Activated naive CD8-positive, alpha-beta T cell (primary cell): ENCODE results near the gene SMIM5.

Experiments
- H3K27ac Mint-ChIP-seq: one replicate; pipeline ENCODE4 v1.8.0; 2021; ENCODE audit warnings: mixed read lengths
- H3K27me3 Mint-ChIP-seq: one replicate; pipeline ENCODE4 v1.8.0; 2021; ENCODE audit warnings: mixed read lengths
- H3K36me3 Mint-ChIP-seq: one replicate; pipeline ENCODE4 v1.8.0; 2021; ENCODE audit warnings: mixed read lengths
- H3K4me1 Mint-ChIP-seq: one replicate; pipeline ENCODE4 v1.8.0; 2021; ENCODE audit warnings: low read depth, mixed read lengths
- H3K4me3 Mint-ChIP-seq: one replicate; pipeline ENCODE4 v1.8.0; 2021; ENCODE audit warnings: mild to moderate bottlenecking, mixed read lengths
- H3K9me3 Mint-ChIP-seq: one replicate; pipeline ENCODE4 v1.8.0; 2021; ENCODE audit warnings: low read depth, mixed read lengths

Gene SMIM5

DNA sequence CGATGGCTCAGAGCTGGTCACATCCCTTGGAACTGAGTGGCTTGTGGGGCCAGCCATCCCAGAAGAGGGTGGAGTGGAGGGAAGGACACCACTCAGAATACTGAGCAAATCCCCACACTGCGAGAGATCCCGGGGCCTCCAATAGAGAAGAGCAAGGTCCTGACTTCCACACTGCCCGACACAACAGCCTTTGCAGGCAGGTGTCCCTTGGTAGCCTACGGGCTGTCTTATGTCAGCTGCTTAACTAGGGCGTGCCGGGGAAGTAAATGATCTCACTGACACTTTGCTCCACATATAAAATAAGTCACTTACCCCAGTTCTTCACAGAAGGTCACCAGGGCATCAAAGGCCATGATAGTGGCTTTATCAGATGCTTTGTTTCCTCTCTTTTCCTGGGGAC is 17.6 kb downstream of the SMIM5 start:
- H3K27me3 Mint-ChIP-seq: no peaks in the 10 kb centered on the region
- no peak overlapping the region for H3K4me3 Mint-ChIP-seq
- H3K27ac Mint-ChIP-seq: no peak overlapping the region
- no peaks in the 10 kb centered on the region for H3K9me3 Mint-ChIP-seq
- peaks cover 8% of the 10 kb centered on the region for H3K4me1 Mint-ChIP-seq
- H3K36me3 Mint-ChIP-seq: peaks cover 3% of the 10 kb centered on the region

DNA sequence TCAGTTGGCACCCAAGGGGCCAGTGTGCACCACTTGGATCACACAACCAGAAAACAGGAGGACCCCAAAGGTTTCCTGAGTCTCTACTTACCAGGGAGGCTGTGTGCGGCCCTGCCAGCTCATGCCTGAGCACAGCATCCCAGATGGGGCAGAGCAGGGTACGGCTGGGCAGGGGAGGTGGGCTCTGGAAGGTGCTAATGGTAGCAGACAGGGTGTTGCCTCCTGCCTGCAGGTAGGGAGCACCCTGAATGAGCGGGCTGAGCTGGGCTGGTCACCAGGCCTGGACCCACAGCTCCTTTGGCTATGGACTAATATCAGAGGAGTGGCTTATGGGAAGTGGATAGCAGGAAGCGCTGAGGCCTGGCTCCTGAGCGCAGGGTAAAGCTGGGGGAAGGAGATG is 19.1 kb downstream of the SMIM5 start:
- no peak overlapping the region for H3K27ac Mint-ChIP-seq
- H3K36me3 Mint-ChIP-seq: peaks cover 5% of the 10 kb centered on the region
- no peaks in the 10 kb centered on the region for H3K27me3 Mint-ChIP-seq
- H3K4me1 Mint-ChIP-seq: peaks cover 6% of the 10 kb centered on the region
- H3K9me3 Mint-ChIP-seq: no peaks in the 10 kb centered on the region
- no peak overlapping the region for H3K4me3 Mint-ChIP-seq

DNA sequence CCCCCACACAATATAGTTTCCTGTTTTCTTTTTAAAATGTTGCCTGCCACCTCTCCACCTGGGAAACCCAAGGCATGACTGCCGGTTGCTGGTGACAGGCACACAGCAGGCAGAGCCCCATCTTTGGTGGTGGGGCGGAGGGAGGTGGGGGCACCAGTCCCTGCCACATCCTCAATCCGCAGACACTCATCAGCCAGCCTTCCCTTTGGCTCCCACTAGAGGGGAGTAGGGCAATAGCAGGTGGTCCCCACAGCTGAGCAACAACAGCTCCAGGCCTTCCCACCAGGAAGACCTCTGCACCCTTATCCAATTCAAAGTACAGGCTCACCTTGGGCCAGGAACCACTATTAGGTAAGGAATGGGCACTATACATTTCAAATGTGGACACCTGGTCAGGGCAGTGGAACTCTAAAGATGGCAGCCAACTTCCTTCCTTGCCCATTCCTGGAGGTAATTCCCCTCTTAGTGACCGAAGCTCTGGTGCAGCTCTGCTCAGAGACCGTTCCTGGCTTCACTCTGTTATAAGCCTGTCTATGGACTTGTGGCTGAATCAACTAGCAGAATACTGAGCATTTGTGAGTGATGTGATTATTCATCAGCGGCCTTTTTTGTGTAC is 19.8 kb downstream of the SMIM5 start:
- H3K36me3 Mint-ChIP-seq: peaks cover 6% of the 10 kb centered on the region
- no peaks in the 10 kb centered on the region for H3K27me3 Mint-ChIP-seq
- peaks cover 6% of the 10 kb centered on the region for H3K4me1 Mint-ChIP-seq
- no peaks in the 10 kb centered on the region for H3K9me3 Mint-ChIP-seq
- no peak overlapping the region for H3K27ac Mint-ChIP-seq
- H3K4me3 Mint-ChIP-seq: no peak overlapping the region

DNA sequence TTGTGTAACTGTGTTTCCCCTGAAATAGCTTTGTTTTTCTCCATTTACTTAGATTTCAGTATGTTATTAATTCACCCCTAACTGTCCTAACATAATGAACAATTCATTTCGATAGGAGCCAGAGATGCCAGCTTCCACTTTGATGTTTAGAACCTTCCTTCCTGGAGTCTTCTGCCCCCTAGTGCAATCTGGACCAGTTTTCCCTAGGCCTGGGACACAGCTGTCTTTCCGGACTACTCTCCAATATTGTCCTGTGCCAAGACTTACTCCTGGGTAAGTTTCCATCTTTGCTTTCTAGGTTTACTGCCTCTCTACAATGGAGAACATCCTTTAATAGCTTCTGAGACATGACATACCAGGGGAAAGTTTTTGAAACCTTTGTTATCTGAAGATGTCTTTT is 20.9 kb downstream of the SMIM5 start:
- no peak overlapping the region for H3K27ac Mint-ChIP-seq
- no peaks in the 10 kb centered on the region for H3K9me3 Mint-ChIP-seq
- H3K4me1 Mint-ChIP-seq: peaks cover 6% of the 10 kb centered on the region
- H3K36me3 Mint-ChIP-seq: peaks cover 2% of the 10 kb centered on the region
- no peaks in the 10 kb centered on the region for H3K27me3 Mint-ChIP-seq
- H3K4me3 Mint-ChIP-seq: no peak overlapping the region

DNA sequence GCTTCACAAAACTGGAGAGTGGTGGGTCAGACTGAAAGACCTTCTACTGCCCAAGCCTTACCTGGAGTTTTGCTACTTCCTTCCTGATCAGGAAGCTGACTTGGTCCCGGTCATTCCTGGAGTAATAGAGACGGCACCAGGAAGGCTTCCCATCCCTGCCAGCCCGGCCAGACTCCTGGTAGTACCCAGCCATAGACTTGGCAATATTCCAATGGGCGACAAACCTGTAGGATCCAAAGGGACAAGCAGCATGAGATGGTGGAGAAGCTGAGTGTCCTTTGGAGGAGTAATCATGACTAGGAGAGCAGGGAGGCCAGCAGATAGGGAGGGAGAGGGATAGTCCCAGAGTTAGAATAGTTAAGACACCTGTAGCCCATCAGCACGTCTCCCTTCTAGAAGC is 25.0 kb downstream of the SMIM5 start:
- H3K4me1 Mint-ChIP-seq: peaks cover under 1% of the 10 kb centered on the region
- H3K36me3 Mint-ChIP-seq: peaks cover 9% of the 10 kb centered on the region
- no peak overlapping the region for H3K27ac Mint-ChIP-seq
- no peak overlapping the region for H3K4me3 Mint-ChIP-seq
- H3K27me3 Mint-ChIP-seq: no peaks in the 10 kb centered on the region
- no peaks in the 10 kb centered on the region for H3K9me3 Mint-ChIP-seq

DNA sequence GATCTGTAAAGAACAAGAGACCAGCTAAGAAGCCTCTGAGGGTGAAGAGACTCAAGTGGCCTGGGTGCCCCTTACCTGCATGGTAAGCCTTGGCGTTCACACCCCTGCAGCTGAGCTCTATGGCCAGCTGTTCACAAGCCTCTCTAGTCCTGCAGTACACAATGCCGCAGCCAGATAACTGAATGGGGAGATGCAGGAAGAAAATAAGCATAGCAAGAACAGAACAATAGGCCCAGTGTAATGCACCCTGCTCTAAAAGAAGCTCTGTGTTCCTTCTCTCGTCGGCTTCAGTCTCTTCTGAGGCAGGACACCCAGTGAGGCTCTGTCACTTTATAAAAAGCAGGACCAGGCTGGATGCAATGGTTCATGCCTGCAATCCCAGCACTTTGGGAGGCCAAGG is 28.3 kb downstream of the SMIM5 start:
- no peaks in the 10 kb centered on the region for H3K9me3 Mint-ChIP-seq
- no peak overlapping the region for H3K27ac Mint-ChIP-seq
- H3K27me3 Mint-ChIP-seq: no peaks in the 10 kb centered on the region
- H3K4me1 Mint-ChIP-seq: peaks cover 15% of the 10 kb centered on the region
- no peak overlapping the region for H3K4me3 Mint-ChIP-seq
- H3K36me3 Mint-ChIP-seq: peaks cover 9% of the 10 kb centered on the region

DNA sequence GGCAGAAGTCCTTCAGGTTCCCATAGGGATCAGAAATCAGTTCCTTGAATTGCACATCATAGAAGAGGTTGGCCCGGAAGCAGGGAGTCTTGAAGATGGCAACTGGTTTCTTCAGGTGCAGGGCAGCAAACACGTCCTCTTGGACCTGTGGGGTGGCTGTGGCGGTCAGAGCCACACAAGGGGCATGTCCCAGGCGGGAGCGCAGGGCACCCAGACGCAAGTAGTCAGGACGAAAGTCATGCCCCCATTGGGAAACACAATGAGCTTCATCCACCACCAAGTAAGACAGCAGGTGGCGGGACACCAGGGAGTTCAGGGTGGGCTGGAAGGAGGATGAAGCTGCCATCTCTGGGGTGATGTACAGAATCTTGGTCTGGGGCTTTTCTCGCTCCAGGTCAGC is 29.3 kb downstream of the SMIM5 start:
- Mint-ChIP-seq H3K36me3 (peaks cover 7% of the 10 kb centered on the region), H3K9me3 (no peaks in the 10 kb centered on the region)

DNA sequence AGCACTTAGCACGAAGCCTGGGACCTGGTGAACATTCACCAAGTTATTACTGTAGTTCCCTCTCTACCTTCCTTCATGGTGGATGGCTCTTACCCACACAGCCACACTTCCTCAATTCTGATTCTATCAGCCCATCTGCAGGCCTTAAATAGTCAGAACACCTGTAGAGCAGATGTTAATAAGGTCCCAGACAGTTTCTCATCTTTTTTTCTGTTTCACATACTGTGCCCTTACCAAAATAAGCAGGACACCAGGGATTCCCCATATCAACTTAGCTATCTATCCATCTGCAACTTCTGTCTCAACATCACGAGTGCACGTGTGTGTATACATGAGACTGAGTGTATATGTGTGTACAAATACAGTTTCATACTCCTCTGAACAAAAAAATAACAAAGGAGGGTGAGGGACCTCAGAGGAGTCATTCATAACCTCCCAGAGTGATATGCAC is 30.9 kb downstream of the SMIM5 start:
- no peaks in the 10 kb centered on the region for H3K9me3 Mint-ChIP-seq
- H3K27me3 Mint-ChIP-seq: no peaks in the 10 kb centered on the region
- H3K4me3 Mint-ChIP-seq: no peak overlapping the region
- no peak overlapping the region for H3K27ac Mint-ChIP-seq
- H3K36me3 Mint-ChIP-seq: peaks cover 10% of the 10 kb centered on the region
- peaks cover 22% of the 10 kb centered on the region for H3K4me1 Mint-ChIP-seq

More for the DNA sequence above, 29.3 kb downstream of the SMIM5 start:
- Mint-ChIP-seq H3K27ac (no peak overlapping the region), H3K4me3 (no peak overlapping the region), H3K27me3 (no peaks in the 10 kb centered on the region), H3K4me1 (peaks cover 15% of the 10 kb centered on the region)

DNA sequence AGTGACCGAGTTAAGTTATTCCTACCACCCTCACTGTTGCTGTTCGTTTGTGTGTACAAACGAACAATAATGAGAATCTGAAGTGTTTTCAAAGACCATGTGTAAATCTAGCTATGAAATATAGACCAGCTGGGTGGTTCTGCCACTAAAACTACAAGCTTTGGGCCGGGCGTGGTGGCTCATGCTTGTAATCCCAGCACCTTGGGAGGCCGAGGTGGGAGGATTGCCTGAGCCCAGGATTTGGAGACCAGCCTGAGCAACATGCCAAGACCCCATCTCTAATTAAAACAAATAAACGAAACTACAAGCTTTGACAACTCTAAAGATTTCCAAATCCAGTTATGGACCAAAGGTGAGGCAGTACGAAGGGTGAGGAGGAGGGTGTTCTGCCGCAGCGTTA is 32.7 kb downstream of the SMIM5 start:
- H3K27ac Mint-ChIP-seq: peak overlapping the region; percentile 22
- H3K4me1 Mint-ChIP-seq: peaks cover 33% of the 10 kb centered on the region
- no peaks in the 10 kb centered on the region for H3K27me3 Mint-ChIP-seq
- H3K9me3 Mint-ChIP-seq: no peaks in the 10 kb centered on the region
- H3K36me3 Mint-ChIP-seq: peaks cover 10% of the 10 kb centered on the region
- H3K4me3 Mint-ChIP-seq: no peak overlapping the region

DNA sequence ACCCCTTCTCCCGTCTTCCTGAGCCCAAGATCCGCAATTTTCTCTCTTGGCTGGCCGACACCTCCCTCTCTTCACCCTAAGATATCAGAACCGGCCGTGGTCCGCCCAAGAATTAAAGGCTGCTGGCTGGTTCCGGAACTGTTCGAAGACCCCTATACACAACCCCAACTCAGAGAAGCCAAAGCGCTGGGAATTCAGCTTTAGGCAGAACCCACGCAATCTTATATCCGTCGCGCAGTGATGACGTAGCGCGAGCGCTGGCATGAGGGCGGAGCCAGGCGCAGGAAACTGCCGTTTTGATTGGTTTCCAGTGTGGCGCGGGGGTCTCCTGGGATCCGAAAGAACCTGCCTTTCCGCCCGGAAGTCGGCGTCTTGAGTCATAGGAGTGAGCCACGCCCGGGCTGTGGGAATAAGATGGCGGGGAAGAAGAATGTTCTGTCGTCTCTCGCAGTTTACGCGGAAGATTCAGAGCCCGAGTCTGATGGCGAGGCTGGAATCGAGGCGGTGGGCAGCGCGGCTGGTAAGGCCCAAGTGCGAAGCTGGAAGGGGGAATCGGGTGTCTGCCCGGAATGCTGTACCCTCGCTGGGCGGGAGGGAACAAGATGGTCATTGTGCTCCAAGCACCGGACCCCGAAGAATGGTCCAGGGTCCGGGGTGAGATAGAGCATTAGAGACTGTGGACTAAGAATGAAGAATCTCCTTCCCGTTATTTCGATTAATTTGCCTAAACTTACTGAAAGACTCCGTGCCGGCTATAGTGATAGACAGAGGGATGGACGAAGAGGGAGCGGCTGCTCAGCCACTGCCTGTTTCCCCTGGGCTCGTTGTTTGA is 33.9 kb downstream of the SMIM5 start, which contains the start of the genes RECQL5 and SAP30BP:
RECQL5 (minus strand) TSS at position 196 of the 832 bp plus-strand sequence. CDS start 597 bp downstream, outside the sequence.
SAP30BP (plus strand) TSS at position 380 of the 832 bp plus-strand sequence; CDS start at position 415, 35 bp downstream.
- H3K4me3 Mint-ChIP-seq: no peak within 1 kb of the TSS
- H3K4me1 Mint-ChIP-seq: peaks cover 33% of the 10 kb centered on the region
- H3K36me3 Mint-ChIP-seq: peaks cover 7% of the 10 kb centered on the region
- H3K27me3 Mint-ChIP-seq: no peaks in the 10 kb centered on the region
- no peaks in the 10 kb centered on the region for H3K9me3 Mint-ChIP-seq
- peak within 1 kb of the TSS; percentile 22 for H3K27ac Mint-ChIP-seq

DNA sequence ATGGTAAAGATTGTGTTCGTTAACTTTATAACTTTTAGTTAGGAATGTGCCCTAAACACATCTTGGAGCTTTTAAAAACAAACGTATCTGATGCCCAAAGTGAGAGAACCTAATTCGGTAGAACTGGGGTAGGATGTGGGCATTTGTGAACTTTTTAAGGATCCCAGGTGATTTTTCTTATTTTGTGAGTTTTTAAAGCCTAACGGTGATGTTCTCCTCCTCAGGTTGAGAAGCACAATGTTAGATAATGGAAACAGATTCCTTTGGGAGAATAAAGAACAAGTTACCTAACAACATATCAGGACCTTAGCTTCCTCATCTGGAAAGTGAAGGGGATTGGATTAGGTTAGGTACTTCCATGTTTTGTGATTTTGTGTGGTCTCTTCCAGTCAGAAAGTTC is 34.6 kb downstream of the SMIM5 start:
- H3K4me3 Mint-ChIP-seq: no peak overlapping the region
- H3K27ac Mint-ChIP-seq: no peak overlapping the region
- H3K36me3 Mint-ChIP-seq: peaks cover 3% of the 10 kb centered on the region
- H3K9me3 Mint-ChIP-seq: no peaks in the 10 kb centered on the region
- peaks cover 33% of the 10 kb centered on the region for H3K4me1 Mint-ChIP-seq
- no peaks in the 10 kb centered on the region for H3K27me3 Mint-ChIP-seq

DNA sequence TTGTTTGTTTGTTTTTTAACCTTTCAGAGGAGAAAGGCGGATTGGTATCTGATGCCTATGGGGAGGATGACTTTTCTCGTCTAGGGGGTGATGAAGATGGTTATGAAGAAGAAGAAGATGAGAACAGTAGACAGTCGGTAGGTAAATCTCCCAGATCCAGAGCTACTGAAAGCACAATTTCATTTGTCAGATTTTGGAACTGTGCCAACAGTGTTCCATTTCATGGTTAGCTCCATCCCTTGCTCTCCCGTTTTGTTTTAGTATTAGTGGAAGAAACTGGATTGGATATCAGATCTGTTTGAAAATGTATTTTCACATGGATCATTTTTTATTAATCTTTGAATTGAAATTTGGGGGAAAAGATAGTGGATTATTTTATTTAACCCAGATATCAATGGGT is 35.3 kb downstream of the SMIM5 start:
- peaks cover 3% of the 10 kb centered on the region for H3K36me3 Mint-ChIP-seq
- no peaks in the 10 kb centered on the region for H3K9me3 Mint-ChIP-seq
- H3K27me3 Mint-ChIP-seq: no peaks in the 10 kb centered on the region
- H3K4me1 Mint-ChIP-seq: peaks cover 33% of the 10 kb centered on the region
- no peak overlapping the region for H3K4me3 Mint-ChIP-seq
- H3K27ac Mint-ChIP-seq: peak overlapping the region; percentile 74

DNA sequence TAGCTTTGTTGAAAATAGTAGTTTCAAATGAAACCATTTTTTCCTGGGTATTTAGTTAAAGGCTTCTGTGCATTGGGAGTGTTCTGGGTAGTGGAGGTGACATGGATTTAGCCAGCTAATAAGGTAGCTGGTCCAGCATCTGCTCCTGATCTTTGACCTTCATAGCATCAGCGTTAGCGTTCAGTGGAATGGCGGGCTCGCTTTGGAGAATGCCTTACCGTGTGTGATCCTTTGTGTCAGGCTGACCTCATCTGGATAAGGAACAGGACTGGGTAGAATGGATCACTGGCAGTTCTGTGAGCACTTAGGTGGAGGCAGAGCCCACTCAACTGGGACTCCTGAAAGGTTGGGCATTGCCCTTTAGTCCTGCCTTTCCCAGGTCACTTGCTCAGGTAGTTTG is 37.6 kb downstream of the SMIM5 start:
- no peaks in the 10 kb centered on the region for H3K9me3 Mint-ChIP-seq
- no peaks in the 10 kb centered on the region for H3K27me3 Mint-ChIP-seq
- H3K36me3 Mint-ChIP-seq: peaks cover 3% of the 10 kb centered on the region
- H3K4me3 Mint-ChIP-seq: no peak overlapping the region
- no peak overlapping the region for H3K27ac Mint-ChIP-seq
- H3K4me1 Mint-ChIP-seq: peaks cover 28% of the 10 kb centered on the region

DNA sequence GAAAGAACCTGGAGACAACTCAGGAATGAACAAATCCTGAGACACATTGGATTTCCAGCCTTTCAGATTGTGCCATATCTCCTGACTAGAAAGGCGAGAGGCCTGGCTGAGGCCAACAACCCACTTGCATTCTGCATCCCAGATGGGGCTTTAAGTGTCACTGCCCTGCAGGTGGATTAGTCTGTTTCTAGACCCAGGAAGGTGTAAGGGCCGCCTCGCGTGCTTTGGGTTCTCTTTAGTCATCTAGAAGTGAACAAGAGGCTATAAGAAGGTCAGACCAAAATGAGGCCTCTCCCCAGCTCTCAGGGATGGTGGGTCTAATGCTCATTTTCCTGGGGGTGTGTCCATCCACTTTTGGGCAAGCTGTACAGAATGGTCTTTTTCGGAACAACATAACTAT is 38.8 kb downstream of the SMIM5 start:
- H3K27ac Mint-ChIP-seq: no peak overlapping the region
- no peaks in the 10 kb centered on the region for H3K27me3 Mint-ChIP-seq
- H3K36me3 Mint-ChIP-seq: peaks cover 3% of the 10 kb centered on the region
- no peak overlapping the region for H3K4me3 Mint-ChIP-seq
- no peaks in the 10 kb centered on the region for H3K9me3 Mint-ChIP-seq
- H3K4me1 Mint-ChIP-seq: peaks cover 24% of the 10 kb centered on the region

DNA sequence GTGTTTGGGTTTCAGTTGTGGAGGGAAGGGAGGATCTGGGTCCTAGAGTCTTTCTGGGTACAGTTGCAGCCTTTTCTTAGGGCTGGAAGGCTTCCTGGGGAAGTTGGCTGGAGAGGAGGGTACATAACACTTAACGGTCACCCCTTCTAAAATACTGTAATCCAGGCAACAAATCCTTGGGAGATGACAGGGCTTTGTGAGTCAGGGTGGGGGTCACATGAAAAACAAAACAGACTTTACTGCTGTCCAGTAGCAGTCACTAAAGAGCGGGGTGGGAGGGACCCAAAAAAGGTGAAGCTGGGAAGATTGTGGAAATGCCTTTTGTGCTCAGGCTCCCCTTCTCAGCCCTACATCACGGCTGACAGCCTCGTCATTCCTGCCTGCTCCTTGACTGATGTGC is 40.3 kb downstream of the SMIM5 start:
- H3K36me3 Mint-ChIP-seq: peaks cover under 1% of the 10 kb centered on the region
- no peaks in the 10 kb centered on the region for H3K27me3 Mint-ChIP-seq
- H3K4me3 Mint-ChIP-seq: no peak overlapping the region
- H3K4me1 Mint-ChIP-seq: peaks cover 22% of the 10 kb centered on the region
- H3K9me3 Mint-ChIP-seq: no peaks in the 10 kb centered on the region
- H3K27ac Mint-ChIP-seq: peak overlapping the region; percentile 50
